GM18526 (cell line): ENCODE measurements around the gene MPP1.
A peak's percentile ranks its signal among the peaks of the same experiment; 100 is the strongest.

Source experiments
- POLR2A ChIP-seq: IDR thresholded peaks from 3 replicates; pipeline ENCODE4 v1.6.1; 2011; ENCODE audit not compliant: insufficient read length; ENCODE audit errors: extremely low read depth

The MPP1 gene

GRCh38 chrX:154804957-154805695 lies at the start of gene MPP1:
MPP1 (minus strand) TSS chrX:154805485; CDS start chrX:154805373, 112 bp downstream.
- TF ChIP-seq POLR2A, result peak; percentile 42

- no peak for TF ChIP-seq POLR2A
These were observed 45.8 kb upstream of the MPP1 start for GRCh38 chrX:154850957-154851611.

GRCh38 chrX:154840856-154841255 lies 35.6 kb upstream of the MPP1 start:
- TF ChIP-seq POLR2A, result no peak

GRCh38 chrX:154836163-154836562 lies 30.9 kb upstream of the MPP1 start:
- no peak for TF ChIP-seq POLR2A

- no peak for TF ChIP-seq POLR2A
These were observed 29.3 kb upstream of the MPP1 start, which contains the start of gene SMIM9 for GRCh38 chrX:154834562-154834961. SMIM9 (minus strand) TSS chrX:154834662; CDS start chrX:154830856, 3,806 bp downstream.

GRCh38 chrX:154833746-154834274 lies 28.5 kb upstream of the MPP1 start:
- no peak for TF ChIP-seq POLR2A

GRCh38 chrX:154829926-154830442 lies 24.7 kb upstream of the MPP1 start:
- no peak for TF ChIP-seq POLR2A

- TF ChIP-seq POLR2A, result no peak
These were observed 23.8 kb upstream of the MPP1 start for GRCh38 chrX:154829134-154829533.

- TF ChIP-seq POLR2A, result no peak
These were observed 22.7 kb upstream of the MPP1 start for GRCh38 chrX:154828016-154828408.

- peak; percentile 31 for TF ChIP-seq POLR2A
These were observed 22.1 kb upstream of the MPP1 start for GRCh38 chrX:154827194-154828015.

- no peak for TF ChIP-seq POLR2A
These were observed 19.4 kb upstream of the MPP1 start for GRCh38 chrX:154824638-154825037.

GRCh38 chrX:154822029-154822428 lies 16.7 kb upstream of the MPP1 start:
- TF ChIP-seq POLR2A, result no peak

- no peak for TF ChIP-seq POLR2A
These were observed 16.2 kb upstream of the MPP1 start for GRCh38 chrX:154821523-154821922.

GRCh38 chrX:154819771-154820341 lies 14.6 kb upstream of the MPP1 start:
- TF ChIP-seq POLR2A, result no peak
